ENCODE data around the gene OR11G2. TPM values are rescaled to one million over a fixed set of nuclear protein-coding genes. Genes with fewer than 3 reads are reported as not detected.
A peak's percentile ranks its signal among the peaks of the same experiment; 100 is the strongest.
"Not testable (repeated sequence)": the region's sequence is repeated elsewhere in the genome, so short reads cannot be mapped to it uniquely, and the experiment has no call there.

Gene OR11G2
- polyA plus RNA-seq, 1 of the 3 experiments (the other 2 are of a cell fraction): not detected

DNA sequence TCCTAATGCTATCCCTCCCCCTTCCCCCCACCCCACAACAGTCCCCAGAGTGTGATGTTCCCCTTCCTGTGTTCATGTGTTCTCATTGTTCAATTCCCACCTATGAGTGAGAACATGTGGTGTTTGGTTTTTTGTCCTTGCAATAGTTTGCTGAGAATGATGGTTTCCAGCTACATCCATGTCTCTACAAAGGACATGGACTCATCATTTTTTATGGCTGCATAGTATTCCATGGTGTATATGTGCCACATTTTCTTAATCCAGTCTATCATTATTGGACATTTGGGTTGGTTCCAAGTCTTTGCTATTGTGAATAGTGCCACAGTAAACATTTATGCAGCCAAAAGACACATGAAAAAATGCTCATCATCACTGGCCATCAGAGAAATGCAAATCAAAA, 16.5 kb upstream of the OR11G2 start:
- H3K36me3 ChIP-seq (replicated peaks in 1 of 2; ENCODE audit: control insufficient read depth in 1 of 2, insufficient read depth in 2 of 2, low read length in 1 of 2); H3K9ac ChIP-seq; DNase-seq; H3K27me3 ChIP-seq (ENCODE audit: insufficient read depth); CTCF ChIA-PET; H4K20me1 ChIP-seq (ENCODE audit: insufficient read depth); H3K4me2 ChIP-seq; H3K27ac ChIP-seq (ENCODE audit: low read depth in 2 of 2, low read length in 1 of 2); H3K4me1 ChIP-seq (ENCODE audit: control insufficient read depth in 1 of 2, insufficient read depth in 2 of 2, low read depth in 1 of 2, low read length in 1 of 2); POLR2A ChIA-PET; H3K9me3 ChIP-seq; H3K9me2 ChIP-seq; H3K79me2 ChIP-seq (ENCODE audit: insufficient read depth); H3K4me3 ChIP-seq (ENCODE audit: low read depth in 2 of 2, low read length in 1 of 2); H2AFZ ChIP-seq (ENCODE audit: low read depth): not testable (repeated sequence)
- peaks cover 15% of the 10 kb centered on the region for H3F3A ChIP-seq (replicated peaks; ENCODE audit: insufficient read depth)

DNA sequence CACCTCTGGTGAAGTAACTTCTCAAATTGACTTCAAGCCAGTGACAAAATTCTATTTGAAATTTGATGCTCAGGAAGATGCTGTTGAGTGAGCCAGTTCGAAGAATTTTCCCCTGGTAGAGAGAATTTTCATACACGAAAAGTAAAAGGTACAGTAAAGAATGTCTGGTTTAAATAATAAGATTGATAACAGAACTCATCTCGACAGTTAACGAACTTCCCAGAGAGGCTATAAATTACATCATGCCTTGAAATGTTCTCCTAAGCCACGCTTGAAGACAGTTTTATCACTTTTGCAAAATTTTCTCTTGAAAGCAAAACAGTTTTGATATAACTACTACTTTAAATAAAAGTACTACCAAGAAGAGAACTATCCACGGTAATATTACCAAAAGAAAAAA, 14.4 kb upstream of the OR11G2 start:
- Histone ChIP-seq H3K4me2 (0 out of 2 replicates have a peak overlapping the region, but pooled peaks have one; percentile 15), H4K20me1 (ENCODE audit: insufficient read depth) (no peaks in the 10 kb centered on the region), H3K4me3 (ENCODE audit: low read depth in 2 of 2, low read length in 1 of 2) (no peak overlapping the region), H3K36me3 (replicated peaks in 1 of 2; ENCODE audit: control insufficient read depth in 1 of 2, insufficient read depth in 2 of 2, low read length in 1 of 2) (no peaks in the 10 kb centered on the region), H3K4me1 (ENCODE audit: control insufficient read depth in 1 of 2, insufficient read depth in 2 of 2, low read depth in 1 of 2, low read length in 1 of 2) (no peaks in the 10 kb centered on the region; a peak in 1 of 4 replicates), H3F3A (replicated peaks; ENCODE audit: insufficient read depth) (peaks cover 9% of the 10 kb centered on the region), H3K9ac (no peak overlapping the region), H3K27ac (ENCODE audit: low read depth in 2 of 2, low read length in 1 of 2) (peak overlapping the region in 1 of 2 experiments; percentile 26; a peak in 1 of 4 replicates), H2AFZ (ENCODE audit: low read depth) (peak overlapping the region; percentile 74), H3K9me3 (no peaks in the 10 kb centered on the region), H3K27me3 (ENCODE audit: insufficient read depth) (no peaks in the 10 kb centered on the region), H3K79me2 (ENCODE audit: insufficient read depth) (no peaks in the 10 kb centered on the region), H3K9me2 (no peaks in the 10 kb centered on the region)
- CTCF ChIA-PET: no interaction called here
- peak; percentile 58; the same call in 1 of the 2 replicates for TF ChIP-seq TCF12 (IDR thresholded peaks at IDR 0.05)
- TF ChIP-seq, protein P1, sequence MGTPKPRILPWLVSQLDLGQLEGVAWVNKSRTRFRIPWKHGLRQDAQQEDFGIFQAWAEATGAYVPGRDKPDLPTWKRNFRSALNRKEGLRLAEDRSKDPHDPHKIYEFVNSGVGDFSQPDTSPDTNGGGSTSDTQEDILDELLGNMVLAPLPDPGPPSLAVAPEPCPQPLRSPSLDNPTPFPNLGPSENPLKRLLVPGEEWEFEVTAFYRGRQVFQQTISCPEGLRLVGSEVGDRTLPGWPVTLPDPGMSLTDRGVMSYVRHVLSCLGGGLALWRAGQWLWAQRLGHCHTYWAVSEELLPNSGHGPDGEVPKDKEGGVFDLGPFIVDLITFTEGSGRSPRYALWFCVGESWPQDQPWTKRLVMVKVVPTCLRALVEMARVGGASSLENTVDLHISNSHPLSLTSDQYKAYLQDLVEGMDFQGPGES (IDR thresholded peaks at IDR 0.05; ENCODE audit: low read depth, low read length): no peak
- TF ChIP-seq, protein P2, sequence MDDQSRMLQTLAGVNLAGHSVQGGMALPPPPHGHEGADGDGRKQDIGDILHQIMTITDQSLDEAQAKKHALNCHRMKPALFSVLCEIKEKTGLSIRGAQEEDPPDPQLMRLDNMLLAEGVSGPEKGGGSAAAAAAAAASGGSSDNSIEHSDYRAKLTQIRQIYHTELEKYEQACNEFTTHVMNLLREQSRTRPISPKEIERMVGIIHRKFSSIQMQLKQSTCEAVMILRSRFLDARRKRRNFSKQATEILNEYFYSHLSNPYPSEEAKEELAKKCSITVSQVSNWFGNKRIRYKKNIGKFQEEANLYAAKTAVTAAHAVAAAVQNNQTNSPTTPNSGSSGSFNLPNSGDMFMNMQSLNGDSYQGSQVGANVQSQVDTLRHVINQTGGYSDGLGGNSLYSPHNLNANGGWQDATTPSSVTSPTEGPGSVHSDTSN (IDR thresholded peaks at IDR 0.05): peak; percentile 65
- POLR2A ChIA-PET: no interaction called here
- no peak for DNase-seq
- 5% methylated on average over 6 of the region's 6 CpGs for WGBS (ENCODE audit: low lambda C conversion rate)

DNA sequence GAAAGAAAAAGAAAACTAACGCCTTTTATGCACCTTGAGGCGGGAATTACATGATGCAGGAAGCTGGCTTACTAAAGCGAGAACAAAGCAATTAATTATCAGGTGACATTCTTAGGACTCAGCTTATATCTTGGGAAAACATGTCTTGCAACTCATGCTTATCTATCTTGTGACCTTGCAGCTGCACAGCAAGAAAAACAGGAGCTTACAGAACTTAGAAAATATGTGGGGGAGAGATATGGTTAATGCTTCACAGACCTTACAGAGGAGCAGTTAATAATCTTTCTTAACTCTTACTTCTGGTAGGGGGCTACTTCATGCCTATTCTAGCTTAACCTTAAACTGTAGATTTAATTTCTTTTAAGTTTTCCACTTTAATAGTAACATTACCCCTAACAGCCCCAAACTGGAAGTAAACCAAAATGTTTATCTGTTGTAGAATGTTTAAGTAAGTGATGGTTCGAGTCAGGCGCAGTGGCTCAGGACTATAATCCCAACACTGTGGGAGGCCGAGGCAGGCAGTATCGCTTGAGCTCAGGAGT, 13.2 kb upstream of the OR11G2 start:
- H3K9me2 ChIP-seq: no peaks in the 10 kb centered on the region
- no peaks in the 10 kb centered on the region for H3K9me3 ChIP-seq
- no peaks in the 10 kb centered on the region for H4K20me1 ChIP-seq (ENCODE audit: insufficient read depth)
- H3F3A ChIP-seq (replicated peaks; ENCODE audit: insufficient read depth): peaks cover 20% of the 10 kb centered on the region
- H3K4me1 ChIP-seq (ENCODE audit: control insufficient read depth in 1 of 2, insufficient read depth in 2 of 2, low read depth in 1 of 2, low read length in 1 of 2): no peaks in the 10 kb centered on the region; a peak in 1 of 4 replicates
- 0 out of 2 replicates have a peak overlapping the region, but pooled peaks have one; percentile 74 for H2AFZ ChIP-seq (ENCODE audit: low read depth)
- no peak overlapping the region for H3K9ac ChIP-seq
- ChIA-PET CTCF (no interaction called here), POLR2A (no interaction called here)
- TF ChIP-seq TCF12 (IDR thresholded peaks at IDR 0.05) (no peak), EZH2phosphoT487 (IDR thresholded peaks at IDR 0.05; ENCODE audit: borderline replicate concordance, low read depth) (no peak), YY1 (IDR thresholded peaks at IDR 0.05; ENCODE audit: low read depth) (no peak)
- TF ChIP-seq, protein P3, sequence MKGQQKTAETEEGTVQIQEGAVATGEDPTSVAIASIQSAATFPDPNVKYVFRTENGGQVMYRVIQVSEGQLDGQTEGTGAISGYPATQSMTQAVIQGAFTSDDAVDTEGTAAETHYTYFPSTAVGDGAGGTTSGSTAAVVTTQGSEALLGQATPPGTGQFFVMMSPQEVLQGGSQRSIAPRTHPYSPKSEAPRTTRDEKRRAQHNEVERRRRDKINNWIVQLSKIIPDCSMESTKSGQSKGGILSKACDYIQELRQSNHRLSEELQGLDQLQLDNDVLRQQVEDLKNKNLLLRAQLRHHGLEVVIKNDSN (IDR thresholded peaks at IDR 0.05; ENCODE audit: borderline replicate concordance, low read depth): no peak
- 49% methylated on average over 7 of the region's 7 CpGs for WGBS (ENCODE audit: low lambda C conversion rate)
- H3K27ac ChIP-seq (ENCODE audit: low read depth in 2 of 2, low read length in 1 of 2): no peak overlapping the region
- no peaks in the 10 kb centered on the region for H3K79me2 ChIP-seq (ENCODE audit: insufficient read depth)
- no peaks in the 10 kb centered on the region for H3K36me3 ChIP-seq (replicated peaks in 1 of 2; ENCODE audit: control insufficient read depth in 1 of 2, insufficient read depth in 2 of 2, low read length in 1 of 2)
- no peak overlapping the region for H3K4me2 ChIP-seq
- no peaks in the 10 kb centered on the region for H3K27me3 ChIP-seq (ENCODE audit: insufficient read depth)
- DNase-seq: no peak
- no peak overlapping the region for H3K4me3 ChIP-seq (ENCODE audit: low read depth in 2 of 2, low read length in 1 of 2)

Data from SK-N-SH (cell line).